GM18498 (cell line): ENCODE measurements around the gene PRR18.

Experiments used
- ATAC-seq: cut with Tn5 transposase; IDR thresholded peaks from one replicate; pipeline ENCODE4 v1.9.1; 2021; ENCODE audit warnings: mild to moderate bottlenecking, moderate library complexity; ENCODE audit not compliant: unreplicated experiment

Gene PRR18

DNA sequence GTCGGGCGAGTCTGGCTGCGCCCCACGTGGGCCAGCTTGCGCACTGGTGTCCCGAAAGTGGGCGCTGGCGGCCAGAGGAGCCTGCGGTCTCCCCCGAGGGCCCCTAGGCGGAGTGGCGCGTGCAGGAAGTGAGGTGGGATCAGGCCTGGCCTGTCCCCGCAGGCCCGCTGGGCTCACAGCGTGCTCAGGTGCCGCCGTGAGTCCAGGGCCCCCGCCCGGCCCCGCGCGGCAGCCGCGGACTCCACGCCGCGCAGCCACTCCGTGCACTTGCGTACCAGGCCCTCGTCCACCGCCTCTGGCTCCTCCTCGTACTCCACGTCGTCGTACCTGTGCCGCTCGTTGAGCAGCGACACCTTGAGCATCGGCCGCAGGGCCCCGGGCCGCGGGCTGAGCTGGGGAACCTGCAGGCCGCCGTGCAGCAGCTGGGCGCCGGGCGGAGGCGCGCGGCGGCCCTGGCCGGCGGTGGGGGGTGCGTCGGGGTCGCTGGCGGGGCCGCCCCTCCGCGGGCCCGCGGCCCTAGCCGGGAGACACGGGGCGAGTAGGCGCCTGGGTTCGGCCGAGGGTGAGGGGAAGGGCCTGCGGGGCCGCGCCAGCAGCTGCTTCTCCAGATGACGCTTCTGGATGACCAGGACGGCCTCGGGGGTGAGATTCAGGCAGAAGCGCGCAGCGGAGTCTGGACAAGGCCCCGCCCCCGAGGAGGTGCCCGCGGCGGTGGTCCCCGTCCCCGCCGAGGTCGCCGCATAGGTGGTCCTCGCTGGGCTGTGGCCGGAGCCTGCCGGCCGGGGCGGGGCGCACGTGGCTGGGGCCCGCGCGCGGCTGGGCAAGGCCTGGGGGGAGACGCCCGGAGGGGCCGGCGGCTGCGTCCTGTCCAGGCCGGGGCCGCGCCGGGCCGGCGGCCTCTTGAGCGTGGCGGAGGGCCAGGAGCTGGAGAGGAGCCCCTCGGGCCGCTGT, 835 bp downstream of the PRR18 start:
- ATAC-seq = peak; percentile 34

DNA sequence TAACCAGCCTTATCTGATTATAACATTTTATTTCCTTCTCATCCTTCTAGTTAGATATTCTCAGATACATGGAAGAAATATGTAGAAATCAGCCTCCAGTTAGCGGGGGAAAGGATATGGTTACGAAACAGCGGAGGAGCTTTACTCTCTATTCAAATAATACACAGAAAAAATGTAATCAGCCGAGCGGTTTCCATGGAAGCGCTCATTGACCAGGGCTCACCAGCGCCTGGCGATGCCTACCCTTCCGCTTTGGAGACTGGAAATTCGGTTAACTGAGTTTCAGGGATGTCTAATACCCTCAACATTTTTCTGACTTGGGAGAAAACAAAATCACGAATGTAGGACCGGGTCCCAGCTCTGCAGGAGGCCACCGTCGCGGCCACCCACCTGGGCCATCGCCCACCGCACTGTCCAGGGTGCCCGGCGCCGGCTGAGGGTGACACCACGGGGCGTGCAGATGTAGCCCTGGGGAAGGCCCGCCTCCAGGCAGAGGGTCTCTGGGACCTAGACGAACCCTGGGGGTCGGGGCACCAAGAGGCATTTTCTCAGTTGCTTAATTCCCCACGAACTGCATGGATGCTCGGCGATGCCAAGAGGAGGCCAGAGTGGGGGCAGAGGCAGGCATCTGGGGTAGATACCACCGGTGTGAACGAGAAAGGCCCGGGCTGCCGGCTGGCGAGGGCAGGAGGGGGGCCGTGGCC, 1.7 kb downstream of the PRR18 start:
- no peak for ATAC-seq

DNA sequence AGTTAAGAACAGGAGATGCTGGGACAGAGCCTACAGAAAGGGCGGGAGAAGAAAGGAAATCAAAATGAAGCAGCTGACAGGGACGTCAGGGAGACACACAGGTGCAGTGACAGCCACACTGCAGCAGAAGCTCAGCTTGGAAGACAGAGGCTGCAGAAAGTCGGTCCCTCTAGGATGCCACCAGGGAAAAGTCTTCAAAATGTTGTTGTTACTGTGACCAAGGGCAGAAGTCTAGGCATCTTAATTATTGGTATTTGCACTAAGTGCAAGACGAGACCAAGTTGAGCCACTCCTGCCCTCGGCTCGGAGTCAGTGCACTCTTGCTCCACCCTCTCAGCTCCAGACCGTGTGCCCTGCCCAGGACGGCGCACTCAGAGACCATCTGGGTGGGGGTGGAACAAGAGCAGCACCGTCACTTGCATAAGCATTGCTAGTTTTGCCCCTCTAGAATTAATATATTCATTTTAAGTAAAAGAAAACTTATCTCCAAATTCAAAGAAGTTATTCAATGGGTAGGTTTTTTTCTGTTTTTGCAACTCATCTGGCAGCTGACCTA, 2.6 kb downstream of the PRR18 start:
- ATAC-seq = no peak

DNA sequence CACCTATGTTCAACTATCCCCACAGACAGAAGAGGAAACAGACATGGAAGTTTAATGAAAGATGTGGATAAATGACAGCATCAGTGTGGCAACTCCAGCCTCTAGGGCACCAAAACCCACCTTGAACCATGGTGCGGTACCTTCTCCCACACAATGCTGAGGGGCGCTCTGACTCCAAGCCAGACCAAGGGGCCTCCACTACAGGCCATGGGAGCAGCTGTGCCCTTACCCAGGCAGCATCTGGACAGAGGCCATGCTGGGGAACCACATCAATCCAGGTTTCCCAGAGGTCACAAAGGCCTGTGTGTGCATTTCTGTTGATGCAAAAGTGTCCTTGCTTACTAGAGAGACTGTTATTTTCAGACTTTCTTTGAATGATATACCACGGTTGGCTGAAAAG, 4.1 kb downstream of the PRR18 start:
- ATAC-seq = no peak

DNA sequence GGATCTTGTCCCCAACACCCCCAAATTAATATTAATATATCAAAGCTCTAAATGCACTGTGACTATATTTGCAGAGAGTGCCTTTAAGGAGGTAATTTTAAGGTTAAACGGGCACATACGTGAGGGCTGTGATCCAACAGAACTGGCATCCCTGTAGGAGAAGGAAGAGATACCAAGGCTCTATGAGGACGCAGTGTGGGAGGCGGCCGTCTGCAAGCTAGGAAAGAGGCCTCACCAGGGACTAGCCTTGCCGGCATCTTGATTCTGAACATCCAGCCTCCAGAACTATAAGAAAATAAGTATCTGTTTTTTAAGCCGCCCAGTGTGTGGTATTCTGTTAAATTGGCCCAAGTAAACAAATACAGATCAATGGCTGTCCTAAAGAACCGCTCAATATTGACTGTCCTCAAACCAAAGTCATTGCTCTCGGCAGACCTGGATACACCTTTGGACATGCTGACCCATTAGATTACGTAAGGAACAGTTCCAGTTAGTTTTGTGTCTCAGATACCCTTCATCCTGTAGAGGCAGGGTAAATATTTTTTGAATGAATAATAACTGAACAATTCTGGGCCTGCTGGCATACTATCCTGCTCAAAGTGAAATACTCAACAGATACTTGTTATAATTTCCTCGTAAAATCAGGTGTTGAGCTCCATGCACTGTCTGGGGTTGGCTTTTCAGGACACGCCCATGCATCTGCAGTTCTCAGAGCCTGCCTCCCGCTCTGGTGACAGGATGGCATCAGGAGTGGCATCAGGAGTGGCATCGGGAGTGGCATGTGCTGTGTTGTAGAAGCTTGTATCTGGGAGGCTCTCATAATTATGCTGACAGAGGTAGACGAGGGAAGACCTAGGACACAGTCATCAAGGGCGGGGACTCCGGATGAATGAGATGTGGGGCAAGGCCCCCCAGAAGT, 6.3 kb downstream of the PRR18 start:
- ATAC-seq = no peak

DNA sequence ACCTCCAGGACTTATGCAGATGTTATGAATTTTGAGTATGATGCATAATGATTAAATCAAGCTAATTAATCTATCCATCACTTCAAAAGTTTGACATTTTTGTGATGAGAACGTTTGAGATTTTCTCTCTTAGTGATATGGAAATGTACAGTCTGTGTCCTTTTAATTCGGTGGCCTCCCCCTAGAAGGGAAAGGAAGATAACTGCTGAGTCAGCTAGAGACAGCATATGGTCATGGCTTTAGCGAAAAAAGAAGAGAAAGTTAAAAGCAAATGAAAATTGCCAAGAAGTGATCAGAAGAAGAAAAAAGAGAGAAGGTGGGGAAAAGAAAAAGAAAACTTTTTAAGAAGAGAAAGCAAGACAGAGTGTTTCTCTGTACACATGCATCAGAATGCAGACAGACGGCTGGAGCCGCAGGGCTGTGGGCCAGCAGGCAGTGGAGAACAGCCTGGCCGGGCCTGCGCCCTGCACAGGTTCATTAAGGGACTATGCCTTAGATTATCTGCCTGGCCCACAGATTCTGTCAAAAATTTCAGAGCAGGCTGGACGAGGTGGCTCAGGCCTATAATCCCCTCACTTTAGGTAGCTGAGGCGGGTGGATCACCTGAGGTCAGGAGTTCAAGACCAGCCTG, 7.7 kb downstream of the PRR18 start:
- no peak for ATAC-seq

DNA sequence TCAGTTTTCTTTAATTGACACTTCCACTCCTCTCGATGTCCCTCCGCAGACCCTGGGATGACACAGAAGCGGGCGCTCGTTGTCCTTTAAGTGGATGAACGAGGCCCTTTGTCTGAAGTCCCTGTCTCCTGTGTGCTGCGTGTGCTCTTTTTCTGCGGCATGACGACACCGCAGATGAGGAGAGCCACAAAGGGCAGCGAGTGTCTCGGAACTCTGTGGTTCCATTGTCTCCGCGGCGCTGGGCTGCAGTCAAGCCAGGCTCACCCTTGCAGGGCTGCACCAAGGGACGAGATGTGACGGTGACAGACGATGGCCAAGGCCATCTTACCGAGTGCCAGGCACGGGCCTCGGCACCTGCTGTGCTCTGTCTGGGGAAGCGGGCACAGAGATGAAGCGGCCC, 10.6 kb downstream of the PRR18 start:
- no peak for ATAC-seq

DNA sequence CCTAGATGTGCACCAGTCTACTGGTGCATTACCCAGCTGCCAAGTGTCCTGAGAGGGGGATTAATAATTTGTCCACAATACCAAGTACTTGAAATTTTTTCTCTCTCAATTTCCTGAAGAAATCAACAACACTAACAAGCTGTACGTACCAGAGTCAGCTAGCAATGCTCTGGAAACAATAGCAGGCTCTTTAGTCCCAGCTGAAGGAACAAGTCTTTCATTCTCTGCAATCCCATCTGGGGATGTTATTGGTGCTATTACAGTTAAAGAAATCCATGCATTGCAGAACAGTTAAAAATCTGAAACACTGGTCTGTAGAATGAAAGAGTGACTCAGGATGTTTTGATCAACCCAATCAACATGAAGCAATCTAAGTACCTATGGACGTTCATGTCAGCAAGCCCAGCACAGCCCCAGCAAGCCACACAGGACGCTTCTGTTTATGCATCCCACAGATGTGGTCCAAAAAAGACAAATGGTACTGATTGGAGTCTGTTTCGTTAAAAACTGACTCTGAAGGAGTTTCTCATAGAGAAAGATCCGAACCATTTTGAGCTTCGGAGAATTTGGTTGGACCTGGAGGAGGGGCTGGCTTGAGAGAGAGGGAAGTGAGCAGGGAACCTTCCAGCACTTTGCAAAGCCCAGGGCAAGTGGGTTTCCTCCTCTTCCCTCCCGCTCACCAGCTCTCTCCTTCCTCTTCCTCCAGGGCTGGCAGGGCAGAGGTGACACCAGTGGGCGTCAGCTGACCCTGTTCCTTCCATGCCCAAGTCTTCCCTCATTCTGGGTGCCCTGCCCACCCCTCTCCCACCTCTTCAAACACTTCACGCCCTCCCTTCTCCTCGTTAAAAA, 11.9 kb downstream of the PRR18 start:
- ATAC-seq = no peak

DNA sequence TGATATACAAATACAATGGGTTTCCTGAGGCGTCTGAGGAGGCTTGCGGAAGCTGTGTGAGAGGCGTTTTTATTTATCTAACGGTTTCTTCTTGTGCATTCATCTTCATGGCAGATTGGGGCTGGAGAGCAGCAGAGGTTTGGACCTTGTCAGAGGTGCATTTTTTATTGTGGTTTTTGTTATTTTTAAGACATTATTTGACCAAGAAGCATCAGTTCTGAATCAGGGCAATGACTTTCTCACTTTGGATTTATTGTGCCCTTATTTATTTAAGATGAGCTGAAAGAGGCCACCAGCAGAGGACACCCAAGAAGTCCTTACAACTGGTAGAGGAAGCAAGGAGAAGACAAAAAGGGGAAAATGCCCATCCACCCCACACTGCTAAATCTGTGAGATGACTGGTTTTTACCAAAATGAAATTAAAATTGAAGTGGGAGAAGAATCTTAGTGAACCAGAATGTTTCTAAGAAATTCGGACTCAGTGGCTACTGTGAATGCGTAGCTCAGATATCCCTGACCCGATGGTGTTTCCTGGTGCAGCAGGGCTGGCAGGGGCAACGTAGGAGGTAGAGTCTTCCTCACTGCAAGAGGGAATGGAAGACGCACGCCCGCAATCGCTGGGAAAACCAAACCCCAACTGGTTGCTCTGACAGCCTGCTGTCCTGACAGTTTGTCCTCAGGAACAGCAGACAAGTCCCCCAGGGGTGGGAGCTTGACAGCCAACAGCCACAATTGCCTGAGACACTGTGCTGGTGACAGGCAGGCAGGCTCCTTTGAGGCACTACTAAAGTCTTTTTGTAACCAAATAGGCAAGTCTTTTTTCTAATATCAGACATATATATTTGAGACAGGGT, 14.2 kb downstream of the PRR18 start:
- ATAC-seq = no peak

DNA sequence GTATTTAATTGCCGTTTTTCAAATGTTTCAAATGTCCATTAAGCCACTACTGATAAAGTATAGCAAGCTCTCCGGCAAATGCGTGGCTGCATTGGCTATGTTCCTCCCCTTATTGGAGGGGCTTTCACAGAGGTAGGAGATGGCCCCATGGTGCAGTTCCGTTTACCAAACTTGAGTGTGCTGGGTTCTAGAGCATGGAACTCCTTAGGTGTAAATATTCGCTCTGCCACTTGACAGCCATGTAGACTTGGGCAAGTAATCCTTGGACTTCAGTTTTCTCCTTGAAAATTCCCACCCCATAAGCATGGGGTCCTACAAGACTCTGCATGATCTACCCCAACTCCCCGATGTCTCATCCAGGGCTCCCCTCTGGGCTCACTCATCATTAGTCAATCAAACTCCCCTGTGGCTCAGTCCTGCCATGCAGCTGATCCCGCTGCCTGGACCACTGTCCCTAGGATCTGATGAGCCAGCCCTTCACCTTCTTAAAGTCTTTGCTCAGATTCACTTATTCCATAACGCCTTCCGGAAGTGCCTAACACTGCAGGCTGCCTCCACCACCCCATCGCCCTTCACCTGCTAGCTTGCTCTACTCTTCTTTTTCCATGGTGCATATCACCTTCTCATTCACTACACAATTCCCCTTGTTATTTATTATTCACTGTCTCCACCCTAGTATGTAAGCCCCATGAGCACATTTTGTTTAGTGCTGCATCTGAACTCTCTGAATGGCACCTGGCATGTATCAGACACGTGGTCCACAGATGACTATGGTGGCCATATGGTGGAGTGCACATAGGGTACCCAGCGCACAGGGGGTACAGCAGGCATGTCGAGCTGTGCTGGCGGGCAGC, 18.8 kb downstream of the PRR18 start:
- ATAC-seq = no peak

DNA sequence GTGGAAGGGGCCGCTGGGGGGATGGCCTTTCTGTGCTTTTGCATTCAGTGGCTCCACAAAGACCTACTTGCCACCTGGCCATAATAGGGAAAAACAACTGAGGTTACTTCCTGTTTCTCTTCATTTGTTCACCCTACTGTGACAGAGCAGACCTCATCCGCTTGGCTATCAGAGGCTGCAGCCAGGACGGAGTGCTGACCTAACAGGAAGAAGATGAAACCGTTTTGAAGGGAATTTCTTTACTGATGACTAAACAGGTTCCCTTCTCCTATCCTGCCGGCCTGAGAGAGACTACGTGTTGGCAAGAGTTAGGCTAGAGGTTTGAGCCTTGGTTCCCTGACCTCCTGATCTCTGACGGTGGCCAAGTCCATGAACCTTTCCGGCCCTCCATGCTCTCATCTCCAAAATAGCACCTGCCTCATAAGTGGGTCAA, 21.3 kb downstream of the PRR18 start:
- peak; percentile 91 for ATAC-seq

DNA sequence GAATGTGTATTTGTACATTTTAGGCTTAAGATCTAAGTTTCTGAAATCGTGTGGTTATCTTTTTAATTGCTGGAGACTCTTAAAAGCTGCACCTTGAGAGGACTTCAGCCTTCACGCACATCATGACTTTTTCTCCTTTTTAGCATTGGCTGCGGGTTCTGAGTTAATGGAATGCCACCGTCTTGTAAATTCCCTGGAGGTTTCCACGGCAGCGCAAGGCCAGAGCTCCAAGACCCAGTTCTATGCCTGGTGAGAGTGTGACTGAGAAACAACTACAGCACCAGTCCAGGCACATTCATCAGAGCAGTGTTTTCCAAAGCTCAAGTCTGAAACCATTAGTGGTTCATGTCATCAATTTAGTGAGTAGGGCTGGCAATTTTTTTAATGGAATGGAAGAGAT, 23.0 kb downstream of the PRR18 start:
- no peak for ATAC-seq

DNA sequence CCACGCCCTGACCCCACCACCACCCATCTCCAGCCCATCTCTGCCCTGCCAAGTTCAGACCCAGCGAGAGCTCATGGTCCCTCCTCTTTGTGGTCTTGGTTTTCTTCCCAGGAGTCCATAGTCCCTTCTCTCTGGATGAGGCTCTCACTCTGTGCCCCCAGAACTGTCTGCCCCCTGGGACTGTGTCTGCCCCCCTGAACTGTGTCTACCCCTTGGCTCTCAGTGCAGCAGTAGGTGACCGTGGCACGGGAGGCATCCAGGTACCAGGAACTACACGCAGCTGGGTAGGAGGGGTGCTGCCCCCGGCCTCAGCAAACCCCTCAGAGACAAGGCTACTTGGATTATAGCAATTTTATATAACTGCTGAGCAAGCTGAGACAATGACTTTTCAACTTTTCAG, 23.6 kb downstream of the PRR18 start:
- no peak for ATAC-seq

DNA sequence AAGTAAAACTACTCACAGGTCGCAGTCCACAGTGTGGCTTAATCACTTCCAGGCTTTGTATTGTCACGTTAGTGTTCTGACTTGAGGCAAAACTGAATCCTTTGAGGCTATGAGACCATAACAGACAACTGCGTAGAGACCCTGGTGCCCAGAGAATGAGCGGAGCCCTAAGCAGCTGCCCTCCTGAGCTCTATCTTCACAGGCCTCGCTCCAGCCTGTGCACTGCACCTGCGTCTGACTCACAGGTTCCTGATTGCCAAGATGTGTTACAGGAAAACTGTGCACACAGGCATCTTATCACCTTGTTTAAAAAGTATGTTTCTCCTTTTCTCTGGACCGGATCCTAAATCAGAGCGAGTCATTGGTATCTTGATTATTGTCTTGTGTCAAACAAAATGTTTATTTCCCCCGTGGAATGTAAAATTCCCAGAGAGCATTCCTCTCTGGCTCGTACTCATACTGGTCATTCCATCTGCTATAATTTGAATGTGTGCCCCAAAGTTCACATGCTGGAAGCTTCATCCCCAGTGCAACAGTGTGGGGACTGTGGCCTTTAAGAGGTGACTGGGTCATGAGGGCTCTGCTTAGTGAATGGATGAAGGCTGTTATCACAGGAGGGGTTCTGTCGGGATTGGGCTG, 25.7 kb downstream of the PRR18 start:
- ATAC-seq = no peak

DNA sequence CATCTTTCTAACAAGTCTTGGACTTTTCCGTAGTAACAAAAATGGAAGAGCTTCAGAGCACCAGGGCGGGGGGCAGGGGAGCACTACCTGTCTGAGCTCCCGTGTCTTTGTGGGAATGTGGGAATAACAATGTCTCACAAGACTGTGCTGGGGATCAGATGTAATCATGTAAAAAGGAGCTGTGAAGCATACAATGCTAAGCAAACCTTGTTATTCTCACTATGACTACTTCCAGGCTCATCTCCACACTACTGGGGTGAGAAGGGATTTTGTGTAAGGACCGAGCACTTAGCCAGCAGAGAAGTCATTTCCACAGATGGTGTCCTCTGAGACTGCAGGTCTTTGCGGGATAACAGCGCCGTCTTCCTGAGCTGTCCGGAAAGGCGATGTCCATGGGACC, 27.1 kb downstream of the PRR18 start:
- ATAC-seq = no peak

DNA sequence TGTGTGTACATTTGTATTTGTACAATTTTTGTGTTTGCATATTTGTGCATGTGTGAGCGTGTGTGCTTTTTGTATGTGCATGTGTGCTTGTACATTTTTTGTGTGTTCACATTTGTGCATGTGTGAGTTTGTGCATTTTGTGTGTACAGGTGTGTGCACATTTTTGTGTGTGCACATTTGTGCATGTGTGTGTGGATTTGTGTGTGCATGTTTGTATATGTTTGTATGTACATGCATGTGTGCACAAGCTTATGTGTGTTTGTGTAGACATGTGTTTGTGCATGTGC, 28.9 kb downstream of the PRR18 start:
- no peak for ATAC-seq
